GM18951 (cell line): ENCODE measurements around the gene PRCC.
A peak's percentile ranks its signal among the peaks of the same experiment; 100 is the strongest.

Source experiments
- POLR2A ChIP-seq: IDR thresholded peaks from 4 replicates; pipeline ENCODE4 v1.6.1; 2011; ENCODE audit warnings: mild to moderate bottlenecking; ENCODE audit not compliant: insufficient read length, insufficient read depth; ENCODE audit errors: extremely low read depth
- in situ Hi-C: fragments of 300-500 bp; cut with MboI; formaldehyde crosslinking; loops from one replicate; pipeline ENCODE4 v1.12.0; 2022; ENCODE audit warnings: low sequenced_read_pairs, mixed read lengths, inconsistent platforms; ENCODE audit not compliant: unreplicated experiment

The PRCC gene

GRCh38 chr1:156813298-156813697 is 46.0 kb downstream of the PRCC start:
- in situ Hi-C loops, result no loop called here
- TF ChIP-seq POLR2A, result no peak

GRCh38 chr1:156813750-156814570 is 46.6 kb downstream of the PRCC start:
- in situ Hi-C loops, result no loop called here
- peak; percentile 35 for TF ChIP-seq POLR2A

GRCh38 chr1:156814571-156815260 is 47.4 kb downstream of the PRCC start:
- in situ Hi-C loops, result no loop called here
- TF ChIP-seq POLR2A, result no peak

- TF ChIP-seq POLR2A, result no peak
- in situ Hi-C loops, result no loop called here
Observed at GRCh38 chr1:156815307-156815826, 48.0 kb downstream of the PRCC start.

DNA sequence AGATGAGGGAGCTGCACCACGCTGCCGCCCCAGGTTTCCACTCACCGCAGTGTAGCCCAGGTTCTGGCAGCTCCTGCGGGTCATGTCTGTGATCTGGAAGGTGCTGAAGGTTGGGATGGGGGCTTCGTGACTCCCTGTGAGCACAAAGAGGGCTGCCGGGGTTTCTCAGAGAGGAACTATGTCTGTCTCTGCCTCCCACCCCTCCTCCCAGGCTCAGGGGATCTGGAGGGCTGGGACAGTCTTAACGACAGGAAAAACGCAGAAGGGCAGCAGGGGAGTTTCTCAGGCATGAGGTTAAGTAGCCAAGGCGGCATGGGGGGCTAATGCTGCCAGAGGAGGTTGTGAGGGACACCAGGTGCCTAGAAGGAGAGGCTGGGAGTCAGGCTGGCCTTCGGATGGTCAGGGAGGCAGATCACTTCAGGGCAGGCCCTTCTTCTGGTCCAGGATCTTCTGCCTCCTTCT is 48.7 kb downstream of the PRCC start:
- in situ Hi-C loops, result no loop called here
- no peak for TF ChIP-seq POLR2A

GRCh38 chr1:156816561-156817328 is 49.4 kb downstream of the PRCC start, which contains the start of gene SH2D2A:
SH2D2A (minus strand) TSS chr1:156816848; CDS start chr1:156816708, 140 bp downstream.
- in situ Hi-C loops, result no loop called here
- peak; percentile 45 for TF ChIP-seq POLR2A

GRCh38 chr1:156821801-156822200 is 54.5 kb downstream of the PRCC start:
- in situ Hi-C loops, result no loop called here
- TF ChIP-seq POLR2A, result no peak

DNA sequence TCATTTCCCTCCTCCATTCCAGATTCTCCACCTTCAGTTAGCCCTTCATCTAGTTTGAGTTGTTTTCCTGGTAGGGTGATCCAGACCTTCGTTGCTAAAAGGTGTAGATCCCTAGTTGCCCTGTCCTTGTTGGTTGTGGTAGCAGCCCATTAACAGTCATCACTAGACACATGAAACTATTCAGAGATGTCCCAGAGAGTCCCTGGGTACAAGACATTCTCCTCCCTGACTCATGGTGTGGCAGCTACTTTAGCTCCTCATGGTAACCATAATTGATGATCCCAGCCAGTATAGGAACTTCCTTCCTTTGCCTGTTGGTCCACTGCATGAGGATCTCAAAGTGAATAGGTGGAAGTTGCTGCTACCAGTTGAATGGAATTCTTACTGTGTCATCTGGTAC is 55.3 kb downstream of the PRCC start:
- TF ChIP-seq POLR2A, result no peak

DNA sequence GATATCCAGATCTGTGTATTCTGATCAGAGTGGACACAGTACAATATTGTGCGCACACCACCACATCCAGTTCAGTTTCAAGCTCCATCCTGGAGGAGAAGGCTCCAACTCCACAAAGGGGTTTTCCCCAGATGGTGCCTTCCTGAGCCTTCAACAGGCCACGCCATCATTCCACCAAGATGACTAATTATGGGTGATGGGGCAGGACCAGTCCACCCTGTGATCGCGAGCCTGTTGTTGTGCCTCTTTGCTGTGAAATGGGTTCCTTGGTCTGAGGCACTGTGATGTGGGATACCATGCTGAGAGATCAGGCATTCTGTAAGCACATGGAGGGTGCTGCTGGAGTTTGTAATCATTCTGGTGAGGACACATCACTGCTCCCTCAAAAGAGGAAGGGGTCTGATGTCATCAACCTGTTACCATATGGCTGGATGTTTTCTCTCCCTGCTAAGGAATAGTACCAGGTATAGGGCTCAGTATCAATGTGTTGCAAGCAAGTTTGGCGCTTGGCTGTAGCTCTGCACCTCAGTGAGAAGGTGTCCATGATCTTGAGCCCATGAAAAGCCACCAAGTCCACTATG is 56.0 kb downstream of the PRCC start:
- in situ Hi-C loops, result no loop called here
- TF ChIP-seq POLR2A, result no peak

More for the DNA sequence above, 55.3 kb downstream of the PRCC start:
- in situ Hi-C loops, result no loop called here

DNA sequence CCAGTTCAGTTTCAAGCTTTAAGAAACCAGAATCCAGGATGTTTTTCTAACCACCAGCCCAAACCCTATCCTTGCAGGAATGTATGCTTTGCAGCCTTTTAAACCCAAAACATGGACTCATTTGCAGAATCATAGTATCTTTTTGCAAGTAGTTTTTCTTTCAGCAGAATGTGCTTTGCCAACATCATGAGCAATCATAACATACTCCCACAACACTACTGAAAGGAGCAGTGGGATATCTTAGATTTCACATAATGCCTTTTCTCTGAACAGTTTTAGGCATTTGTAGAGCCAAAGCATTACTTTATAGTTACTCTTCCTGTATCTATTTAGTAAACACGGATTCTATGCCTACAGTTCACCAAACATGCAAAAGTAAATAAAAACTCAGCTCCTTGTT is 59.3 kb downstream of the PRCC start:
- no peak for TF ChIP-seq POLR2A
- in situ Hi-C loops, result no loop called here

DNA sequence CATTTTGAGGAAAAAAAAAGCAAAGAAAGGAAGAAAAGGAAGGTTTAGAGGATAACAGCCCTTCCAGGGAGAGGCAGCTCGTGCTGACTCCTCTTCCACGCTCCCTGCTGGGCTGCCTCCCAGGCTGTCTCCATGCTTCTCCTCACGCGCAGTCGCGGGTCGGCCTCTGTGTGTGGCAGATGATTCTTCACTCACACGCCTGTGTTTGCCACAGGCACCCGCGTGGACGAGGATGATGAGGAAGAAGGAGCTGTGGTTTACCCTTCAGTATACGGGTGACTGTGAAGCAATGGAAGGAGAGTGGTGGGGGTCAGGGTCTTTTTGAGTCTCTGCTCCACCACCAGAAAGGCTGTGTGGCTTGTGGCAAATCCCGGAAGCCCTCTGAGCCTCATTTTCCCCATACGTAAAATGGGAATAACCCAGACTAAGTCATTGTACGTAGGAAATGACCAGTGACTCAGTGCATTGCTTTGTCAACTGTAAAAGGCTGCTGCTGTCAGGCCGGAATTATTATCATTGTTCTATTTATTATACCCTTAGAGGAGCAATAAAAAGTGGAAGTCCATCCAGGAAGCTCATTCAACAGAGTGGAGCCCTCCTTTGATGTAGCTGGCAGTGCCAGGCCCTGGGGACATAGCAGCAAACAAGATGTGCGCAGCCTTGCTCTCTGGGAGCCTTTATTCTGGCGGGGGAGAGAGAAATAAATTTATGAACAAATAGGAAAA is 61.2 kb downstream of the PRCC start:
- TF ChIP-seq POLR2A, result no peak

DNA sequence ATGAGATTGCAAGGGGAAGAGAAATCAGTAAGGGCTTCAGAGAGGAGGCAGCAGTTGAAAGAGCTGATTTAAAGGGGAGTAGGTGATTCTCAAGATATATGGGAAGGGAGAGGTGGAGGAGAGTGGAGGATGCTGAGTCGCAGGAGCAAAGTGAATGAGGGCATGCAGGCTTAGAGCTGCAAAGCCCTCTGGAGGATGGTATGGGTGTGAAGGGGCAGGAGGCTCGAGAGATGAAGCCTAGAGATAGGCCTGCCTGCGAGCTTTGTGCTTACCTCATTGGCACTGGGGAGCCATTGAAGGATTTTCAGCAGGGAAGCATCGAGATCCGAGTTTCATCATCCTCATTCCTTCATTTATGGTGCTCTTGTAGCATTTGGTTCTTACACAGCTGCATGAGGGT is 65.1 kb downstream of the PRCC start:
- TF ChIP-seq POLR2A, result no peak
- in situ Hi-C loops, result no loop called here

More for the DNA sequence above, 61.2 kb downstream of the PRCC start:
- in situ Hi-C loops, result no loop called here
